ENCODE measurements around the gene RRH. TPM values are rescaled to one million over a fixed set of nuclear protein-coding genes. Genes with fewer than 3 reads are reported as not detected.
"Not testable (repeated sequence)": the region's sequence is repeated elsewhere in the genome, so short reads cannot be mapped to it uniquely, and the experiment has no call there.

RRH gene
- total and polyA plus RNA-seq, 2 donors from 2014 or later, result 0.37 to 0.44 TPM

- intact Hi-C loops (cut with DNase I), result no loop called here
- Histone ChIP-seq H3K27ac (ENCODE audit: low read depth in 2 of 2, low read length in 2 of 2) (no peak within 1 kb of the TSS), H3K4me1 (ENCODE audit: control insufficient read depth in 2 of 3, insufficient read depth in 2 of 3, low read depth in 1 of 3, low read length in 3 of 3) (no peaks in the 10 kb centered on the region), H3K9me3 (ENCODE audit: control insufficient read depth in 2 of 3, insufficient read depth in 1 of 3, low read length in 3 of 3) (no peaks in the 10 kb centered on the region), H3K4me3 (ENCODE audit: low read length in 3 of 3) (peak within 1 kb of the TSS in 1 of 3 donors; percentile 9), H3K27me3 (ENCODE audit: control insufficient read depth, insufficient read depth, low read length) (no peaks in the 10 kb centered on the region), H3K36me3 (ENCODE audit: control insufficient read depth in 2 of 3, insufficient read depth in 3 of 3, low read length in 3 of 3) (no peaks in the 10 kb centered on the region), H3K9ac (ENCODE audit: low read length in 3 of 3) (peak within 1 kb of the TSS in 1 of 3 donors; percentile 24)
- no peak for FAIRE-seq
- no peak for TF ChIP-seq CTCF (IDR thresholded peaks at IDR 0.05; ENCODE audit: borderline replicate concordance, extremely low read depth, insufficient read depth)
- no peak for DNase-seq
These were observed 20.2 kb downstream of the RRH start, which contains the start of gene LRIT3 for GRCh38 chr4:109847896-109848442. Gene LRIT3 (plus strand): TSS chr4:109848107. CDS start chr4:109848202, 95 bp downstream.

DNA sequence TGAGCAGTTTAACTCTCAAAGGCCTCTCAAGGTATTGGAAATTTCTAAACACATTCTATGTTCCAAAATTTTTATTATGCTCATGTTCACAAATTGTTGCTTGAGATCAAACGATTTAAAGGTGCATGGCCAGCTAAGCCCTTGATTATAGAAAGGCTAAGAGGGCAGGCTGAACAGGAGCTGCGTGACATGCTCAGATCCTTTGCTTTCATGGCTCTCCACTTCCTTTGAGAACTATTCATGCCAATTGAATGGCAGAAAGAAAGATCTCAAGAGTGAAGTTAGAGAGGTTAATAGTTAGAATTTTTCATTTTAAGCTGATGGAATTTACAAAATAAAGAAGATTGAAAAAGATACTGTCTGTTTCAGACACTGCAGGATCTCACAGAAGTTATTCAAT lies 20.7 kb downstream of the RRH start:
- FAIRE-seq (no peak), DNase-seq (no peak)
- no peaks in the 10 kb centered on the region for H3K36me3 ChIP-seq (ENCODE audit: control insufficient read depth in 2 of 3, insufficient read depth in 3 of 3, low read length in 3 of 3)
- H3K27me3 ChIP-seq (ENCODE audit: control insufficient read depth, insufficient read depth, low read length), result no peaks in the 10 kb centered on the region
- H3K9me3 ChIP-seq (ENCODE audit: control insufficient read depth in 2 of 3, insufficient read depth in 1 of 3, low read length in 3 of 3), result no peaks in the 10 kb centered on the region
- no peak overlapping the region for H3K27ac ChIP-seq (ENCODE audit: low read depth in 2 of 2, low read length in 2 of 2)
- intact Hi-C loops (cut with DNase I), result no loop called here
- no peak overlapping the region for H3K9ac ChIP-seq (ENCODE audit: low read length in 3 of 3)
- peak overlapping the region in 1 of 3 donors; percentile 9 for H3K4me3 ChIP-seq (ENCODE audit: low read length in 3 of 3)
- no peak for TF ChIP-seq CTCF (IDR thresholded peaks at IDR 0.05; ENCODE audit: borderline replicate concordance, extremely low read depth, insufficient read depth)
- no peaks in the 10 kb centered on the region for H3K4me1 ChIP-seq (ENCODE audit: control insufficient read depth in 2 of 3, insufficient read depth in 2 of 3, low read depth in 1 of 3, low read length in 3 of 3)

GRCh38 chr4:109850601-109851000 lies 22.8 kb downstream of the RRH start:
- H3K4me3 ChIP-seq (ENCODE audit: low read length in 3 of 3), result no peak overlapping the region
- no peaks in the 10 kb centered on the region for H3K9me3 ChIP-seq (ENCODE audit: control insufficient read depth in 2 of 3, insufficient read depth in 1 of 3, low read length in 3 of 3)
- no peaks in the 10 kb centered on the region for H3K4me1 ChIP-seq (ENCODE audit: control insufficient read depth in 2 of 3, insufficient read depth in 2 of 3, low read depth in 1 of 3, low read length in 3 of 3)
- no peak for FAIRE-seq
- DNase-seq, result no peak
- TF ChIP-seq CTCF (IDR thresholded peaks at IDR 0.05; ENCODE audit: borderline replicate concordance, extremely low read depth, insufficient read depth), result no peak
- H3K9ac ChIP-seq (ENCODE audit: low read length in 3 of 3), result no peak overlapping the region
- peak overlapping the region; percentile 5 to 17 for H3K27ac ChIP-seq (ENCODE audit: low read depth in 2 of 2, low read length in 2 of 2)
- intact Hi-C loops (cut with DNase I), result no loop called here
- no peaks in the 10 kb centered on the region for H3K27me3 ChIP-seq (ENCODE audit: control insufficient read depth, insufficient read depth, low read length)
- H3K36me3 ChIP-seq (ENCODE audit: control insufficient read depth in 2 of 3, insufficient read depth in 3 of 3, low read length in 3 of 3), result no peaks in the 10 kb centered on the region

- intact Hi-C loops (cut with DNase I); H3K4me1 ChIP-seq (ENCODE audit: control insufficient read depth in 2 of 3, insufficient read depth in 2 of 3, low read depth in 1 of 3, low read length in 3 of 3); H3K36me3 ChIP-seq (ENCODE audit: control insufficient read depth in 2 of 3, insufficient read depth in 3 of 3, low read length in 3 of 3); H3K9ac ChIP-seq (ENCODE audit: low read length in 3 of 3); H3K4me3 ChIP-seq (ENCODE audit: low read length in 3 of 3); H3K27ac ChIP-seq (ENCODE audit: low read depth in 2 of 2, low read length in 2 of 2); H3K27me3 ChIP-seq (ENCODE audit: control insufficient read depth, insufficient read depth, low read length); DNase-seq; FAIRE-seq: not testable (repeated sequence)
- H3K9me3 ChIP-seq (ENCODE audit: control insufficient read depth in 2 of 3, insufficient read depth in 1 of 3, low read length in 3 of 3), result peaks cover 0 to 12% (median 2%) of the 10 kb centered on the region in 3 donors
These were observed 31.9 kb downstream of the RRH start for GRCh38 chr4:109859426-109860300.
